ENCODE results near the gene THOC6. TPM values are rescaled to one million over a fixed set of nuclear protein-coding genes. Genes with fewer than 3 reads are reported as not detected.

THOC6 gene
- total and polyA plus RNA-seq, 9 of the 15 experiments (the other 6 are each of a cell fraction or from before 2014, with no cell fraction given): 2.5 to 65.4 (median 42.3) TPM

GRCh38 chr16:3017794-3018506, 5.9 kb upstream of the THOC6 start, which contains the start of gene CLDN6 (continued):
- TF ChIP-seq ZHX1 (conservative IDR thresholded peaks at IDR 0.05; ENCODE audit: low read length) (no peak), EGR1 (conservative IDR thresholded peaks at IDR 0.05) (0 out of 2 replicates have a peak, but pooled peaks have one; percentile 21), PBX2 (CRISPR knock-in tag; IDR thresholded peaks at IDR 0.05; ENCODE audit: low read depth) (no peak), PBX2 (tag; conservative IDR thresholded peaks at IDR 0.05; ENCODE audit: low read depth) (no peak), ARHGAP35 (IDR thresholded peaks at IDR 0.05; ENCODE audit: partially characterized antibody) (no peak), ZNF740 (CRISPR knock-in tag; IDR thresholded peaks at IDR 0.05) (no peak), ZNF740 (tag; IDR thresholded peaks at IDR 0.05) (no peak), NCOA6 (IDR thresholded peaks at IDR 0.05) (no peak; the same call in 1 of the 2 replicates), HNRNPH1 (optimal IDR thresholded peaks at IDR 0.05; ENCODE audit: low read depth, low read length) (no peak), ATF4 (CRISPR knock-in tag; IDR thresholded peaks at IDR 0.05) (no peak), U2AF2 (optimal IDR thresholded peaks at IDR 0.05; ENCODE audit: low read depth, low read length) (no peak), MCM2 (IDR thresholded peaks at IDR 0.05; ENCODE audit: low read depth) (no peak), KLF16 (IDR thresholded peaks at IDR 0.05) (no peak), CREB1 (IDR thresholded peaks at IDR 0.05) (0 out of 2 replicates have a peak, but pooled peaks have one; percentile 28), CREB1 (CRISPR knock-in tag; IDR thresholded peaks at IDR 0.05) (no peak; the same call in 1 of the 2 replicates), MTA1 (IDR thresholded peaks at IDR 0.05; ENCODE audit: borderline replicate concordance) (no peak), FIP1L1 (IDR thresholded peaks at IDR 0.05; ENCODE audit: low read depth, low read length, poor library complexity, severe bottlenecking) (no peak), THRAP3 (IDR thresholded peaks at IDR 0.05; ENCODE audit: borderline replicate concordance) (no peak), TSC22D4 (tag; IDR thresholded peaks at IDR 0.05) (no peak), MTA3 (IDR thresholded peaks at IDR 0.05; ENCODE audit: borderline replicate concordance) (peak; percentile 62; the same call in 1 of the 2 replicates), NEUROD1 (IDR thresholded peaks at IDR 0.05; ENCODE audit: borderline replicate concordance, low read depth, low read length, partially characterized antibody) (peak; percentile 32), CXXC5 (CRISPR knock-in tag; IDR thresholded peaks at IDR 0.05) (no peak; the same call in 1 of the 2 replicates), RCOR1 (IDR thresholded peaks at IDR 0.05; ENCODE audit: borderline replicate concordance in 1 of 2, low read depth in 2 of 2, low read length in 2 of 2) (no peak)

All from K562 (cell line).